K562 (cell line): ENCODE measurements around the gene ZER1. TPM values are rescaled to one million over a fixed set of nuclear protein-coding genes. Genes with fewer than 3 reads are reported as not detected.
A peak's percentile ranks its signal among the peaks of the same experiment; 100 is the strongest.

Source experiments
- CLOCK ChIP-seq: fragments of 250-450 bp; sonication (Bioruptor Pico); IDR thresholded peaks from 2 replicates; pipeline ENCODE4 v1.4.0; 2020; ENCODE audit warnings: mild to moderate bottlenecking, moderate library complexity, borderline replicate concordance
- ETV5 ChIP-seq: sonication (generic); formaldehyde crosslinking; IDR thresholded peaks from 2 replicates; pipeline ENCODE4 v1.4.0; 2020; ENCODE audit warnings: low read depth, mild to moderate bottlenecking, missing genetic modification reagents
- HDAC1 ChIP-seq, 2 experiments: fragments of 450-650 bp; IDR thresholded peaks; 2 replicates each; pipeline ENCODE4 v1.6.1; 2016 to 2017; ENCODE audit warnings: inconsistent platforms in 1 of 2, mild to moderate bottlenecking in 1 of 2, moderate library complexity in 1 of 2
- HOXB6 ChIP-seq: fragments of 250-450 bp; sonication (Bioruptor Pico); IDR thresholded peaks from 2 replicates; pipeline ENCODE4 v1.5.1; 2022; ENCODE audit warnings: mild to moderate bottlenecking, borderline replicate concordance
- KAT8 ChIP-seq: fragments of 450-650 bp; IDR thresholded peaks from 2 replicates; pipeline ENCODE4 v1.6.1; 2016; ENCODE audit warnings: low read depth, mild to moderate bottlenecking
- PTRF ChIP-seq: fragments of 450-650 bp; IDR thresholded peaks from 2 replicates; pipeline ENCODE4 v1.6.1; 2016; ENCODE audit warnings: mild to moderate bottlenecking, missing genetic modification characterization, missing compliant biosample characterization
- RFX5 ChIP-seq: IDR thresholded peaks from 2 replicates; pipeline ENCODE4 v1.6.1; 2011; ENCODE audit warnings: low read depth, mild to moderate bottlenecking, improper control_type of control experiment, low read length
- RNF2 ChIP-seq: sonication (generic); IDR thresholded peaks from 2 replicates; pipeline ENCODE4 v1.6.1; 2016
- RUNX1 ChIP-seq: sonication (generic); IDR thresholded peaks from 2 replicates; pipeline ENCODE4 v1.6.1; 2016; ENCODE audit warnings: antibody characterized with exemption, low read depth
- SLC30A9 ChIP-seq: fragments of 250-450 bp; sonication (Bioruptor Pico); IDR thresholded peaks from 2 replicates; pipeline ENCODE4 v1.8.0; 2022; ENCODE audit warnings: mild to moderate bottlenecking, moderate library complexity
- SP1 ChIP-seq: sonication (generic); formaldehyde crosslinking; IDR thresholded peaks from 2 replicates; pipeline ENCODE4 v1.8.1; 2022; ENCODE audit warnings: mild to moderate bottlenecking, missing genetic modification reagents
- ZBTB49 ChIP-seq: sonication (generic); formaldehyde crosslinking; IDR thresholded peaks from 2 replicates; pipeline ENCODE4 v1.8.0; 2022; ENCODE audit warnings: missing genetic modification reagents, mild to moderate bottlenecking, borderline replicate concordance
- ZNF282 ChIP-seq: sonication (generic); formaldehyde crosslinking; IDR thresholded peaks from 2 replicates; pipeline ENCODE4 v1.8.1; 2023; ENCODE audit warnings: missing genetic modification reagents
- ZNF3 ChIP-seq: fragments of 250-450 bp; sonication (Bioruptor Pico); IDR thresholded peaks from 2 replicates; pipeline ENCODE4 v1.5.0; 2021; ENCODE audit warnings: mild to moderate bottlenecking, moderate library complexity
- ZNF561 ChIP-seq: fragments of 450-650 bp; formaldehyde crosslinking; conservative IDR thresholded peaks from 2 replicates; pipeline ENCODE4 v1.4.0; 2020; ENCODE audit warnings: mild to moderate bottlenecking, moderate library complexity
- polyA plus RNA-seq, 8 experiments: library from polyadenylated mRNA; depleted of rRNA in 4 of 8; stranded (reverse) in 5 of 8; unstranded in 3 of 8; fragments of >200 nt; fragmentation: Nextera tagmentation in 2 of 8; fragmentation: Illumina TruSeq in 1 of 8; extraction: Ambion mirVana in 2 of 8; extraction: Trizol in 1 of 8; gene quantifications; 2 replicates each; pipeline versions ENCODE4 v1.2.1 to v1.2.3, GENCODE V29; 2011 to 2014; ENCODE audit warnings: inconsistent platforms in 1 of 8, missing spikeins in 1 of 8
- total RNA-seq, 7 experiments: library from RNA; depleted of rRNA in 6 of 7; stranded (reverse); fragments of >200 nt in 6 of 7; fragmentation: Illumina TruSeq in 2 of 7; extraction: Trizol in 2 of 7; gene quantifications; 2 replicates each; pipeline versions ENCODE4 v1.2.1 to v1.2.3, GENCODE V29; 2011 to 2021; ENCODE audit warnings: low replicate concordance in 1 of 7
- TF ChIP-seq, protein P1 (sequence below), 2 experiments: fragments of 450-650 bp in 1 of 2; IDR thresholded peaks; 2 replicates each; pipeline ENCODE4 v1.6.1; 2011 to 2017; ENCODE audit warnings: low read depth in 2 of 2, antibody characterized with exemption in 1 of 2, borderline replicate concordance in 1 of 2, low read length in 1 of 2, mild to moderate bottlenecking in 1 of 2, mixed read lengths in 1 of 2; ENCODE audit not compliant: control insufficient read depth in 1 of 2
- TF ChIP-seq, protein P2 (sequence below): sonication (generic); formaldehyde crosslinking; IDR thresholded peaks from 2 replicates; pipeline ENCODE4 v1.8.1; 2023; ENCODE audit warnings: mild to moderate bottlenecking, missing genetic modification reagents
- TF ChIP-seq, protein P3 (sequence below), 2 experiments: fragments of 200-800 bp in 1 of 2; sonication (Bioruptor generic) in 1 of 2; sonication (generic) in 1 of 2; formaldehyde crosslinking in 1 of 2; IDR thresholded peaks in 1 of 2; conservative IDR thresholded peaks in 1 of 2; 2 replicates each; pipeline versions ENCODE4 v1.5.0 to v1.6.1; 2016 to 2020; ENCODE audit warnings: missing compliant biosample characterization in 1 of 2, missing genetic modification characterization in 1 of 2, missing genetic modification reagents in 1 of 2

Gene ZER1
- total and polyA plus RNA-seq, 9 of the 15 experiments (the other 6 are each of a cell fraction or from before 2014, with no cell fraction given): 0.07 to 10.7 (median 6.2) TPM

- TF ChIP-seq, protein P1, sequence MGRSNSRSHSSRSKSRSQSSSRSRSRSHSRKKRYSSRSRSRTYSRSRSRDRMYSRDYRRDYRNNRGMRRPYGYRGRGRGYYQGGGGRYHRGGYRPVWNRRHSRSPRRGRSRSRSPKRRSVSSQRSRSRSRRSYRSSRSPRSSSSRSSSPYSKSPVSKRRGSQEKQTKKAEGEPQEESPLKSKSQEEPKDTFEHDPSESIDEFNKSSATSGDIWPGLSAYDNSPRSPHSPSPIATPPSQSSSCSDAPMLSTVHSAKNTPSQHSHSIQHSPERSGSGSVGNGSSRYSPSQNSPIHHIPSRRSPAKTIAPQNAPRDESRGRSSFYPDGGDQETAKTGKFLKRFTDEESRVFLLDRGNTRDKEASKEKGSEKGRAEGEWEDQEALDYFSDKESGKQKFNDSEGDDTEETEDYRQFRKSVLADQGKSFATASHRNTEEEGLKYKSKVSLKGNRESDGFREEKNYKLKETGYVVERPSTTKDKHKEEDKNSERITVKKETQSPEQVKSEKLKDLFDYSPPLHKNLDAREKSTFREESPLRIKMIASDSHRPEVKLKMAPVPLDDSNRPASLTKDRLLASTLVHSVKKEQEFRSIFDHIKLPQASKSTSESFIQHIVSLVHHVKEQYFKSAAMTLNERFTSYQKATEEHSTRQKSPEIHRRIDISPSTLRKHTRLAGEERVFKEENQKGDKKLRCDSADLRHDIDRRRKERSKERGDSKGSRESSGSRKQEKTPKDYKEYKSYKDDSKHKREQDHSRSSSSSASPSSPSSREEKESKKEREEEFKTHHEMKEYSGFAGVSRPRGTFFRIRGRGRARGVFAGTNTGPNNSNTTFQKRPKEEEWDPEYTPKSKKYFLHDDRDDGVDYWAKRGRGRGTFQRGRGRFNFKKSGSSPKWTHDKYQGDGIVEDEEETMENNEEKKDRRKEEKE (IDR thresholded peaks at IDR 0.05; ENCODE audit: borderline replicate concordance in 1 of 2, control insufficient read depth in 1 of 2, low read depth in 2 of 2, low read length in 1 of 2): 0 out of 4 replicates have a peak, but pooled peaks of 1 of the 2 experiments have one; percentile 38
- no peak for TF ChIP-seq ZNF561 (CRISPR knock-in tag)
- TF ChIP-seq, protein P2, sequence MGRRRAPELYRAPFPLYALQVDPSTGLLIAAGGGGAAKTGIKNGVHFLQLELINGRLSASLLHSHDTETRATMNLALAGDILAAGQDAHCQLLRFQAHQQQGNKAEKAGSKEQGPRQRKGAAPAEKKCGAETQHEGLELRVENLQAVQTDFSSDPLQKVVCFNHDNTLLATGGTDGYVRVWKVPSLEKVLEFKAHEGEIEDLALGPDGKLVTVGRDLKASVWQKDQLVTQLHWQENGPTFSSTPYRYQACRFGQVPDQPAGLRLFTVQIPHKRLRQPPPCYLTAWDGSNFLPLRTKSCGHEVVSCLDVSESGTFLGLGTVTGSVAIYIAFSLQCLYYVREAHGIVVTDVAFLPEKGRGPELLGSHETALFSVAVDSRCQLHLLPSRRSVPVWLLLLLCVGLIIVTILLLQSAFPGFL: no peak
- TF ChIP-seq PTRF: no peak
- peak; percentile 37; the same call in 1 of the 2 replicates for TF ChIP-seq SP1 (CRISPR knock-in tag)
- TF ChIP-seq RFX5: no peak
- no peak for TF ChIP-seq RUNX1
- no peak for TF ChIP-seq RNF2
- TF ChIP-seq ZBTB49 (CRISPR knock-in tag): no peak
- peak; percentile 92 for TF ChIP-seq KAT8
- TF ChIP-seq, protein P3, sequence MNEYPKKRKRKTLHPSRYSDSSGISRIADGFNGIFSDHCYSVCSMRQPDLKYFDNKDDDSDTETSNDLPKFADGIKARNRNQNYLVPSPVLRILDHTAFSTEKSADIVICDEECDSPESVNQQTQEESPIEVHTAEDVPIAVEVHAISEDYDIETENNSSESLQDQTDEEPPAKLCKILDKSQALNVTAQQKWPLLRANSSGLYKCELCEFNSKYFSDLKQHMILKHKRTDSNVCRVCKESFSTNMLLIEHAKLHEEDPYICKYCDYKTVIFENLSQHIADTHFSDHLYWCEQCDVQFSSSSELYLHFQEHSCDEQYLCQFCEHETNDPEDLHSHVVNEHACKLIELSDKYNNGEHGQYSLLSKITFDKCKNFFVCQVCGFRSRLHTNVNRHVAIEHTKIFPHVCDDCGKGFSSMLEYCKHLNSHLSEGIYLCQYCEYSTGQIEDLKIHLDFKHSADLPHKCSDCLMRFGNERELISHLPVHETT (CRISPR knock-in tag; conservative IDR thresholded peaks at IDR 0.05 in 1 of 2, IDR thresholded peaks at IDR 0.05 in 1 of 2): no peak
- no peak for TF ChIP-seq ZNF3 (CRISPR knock-in tag)
- TF ChIP-seq ZNF282 (CRISPR knock-in tag): no peak
- TF ChIP-seq SLC30A9 (CRISPR knock-in tag): no peak
- no peak for TF ChIP-seq HDAC1 (IDR thresholded peaks at IDR 0.05)
- TF ChIP-seq ETV5 (CRISPR knock-in tag): no peak
- no peak for TF ChIP-seq HOXB6 (CRISPR knock-in tag)
- no peak for TF ChIP-seq CLOCK (CRISPR knock-in tag)
Observed at GRCh38 chr9:128733256-128733655, 38.5 kb downstream of the ZER1 start (continued).
